Stimulated activated CD4-positive, alpha-beta T cell treated with anti-CD3 and anti-CD28 coated beads, Interleukin-15, amount 100 ng/mL, for 48 hours (primary cell): Measurements from ENCODE around the gene AGBL4.

Experiments
- DNase-seq, 2 donors: peaks; one replicate each; pipeline ENCODE4 v3.0.0-alpha.2; 2020; ENCODE audit warnings: low read depth in 2 of 2

Gene AGBL4

DNA sequence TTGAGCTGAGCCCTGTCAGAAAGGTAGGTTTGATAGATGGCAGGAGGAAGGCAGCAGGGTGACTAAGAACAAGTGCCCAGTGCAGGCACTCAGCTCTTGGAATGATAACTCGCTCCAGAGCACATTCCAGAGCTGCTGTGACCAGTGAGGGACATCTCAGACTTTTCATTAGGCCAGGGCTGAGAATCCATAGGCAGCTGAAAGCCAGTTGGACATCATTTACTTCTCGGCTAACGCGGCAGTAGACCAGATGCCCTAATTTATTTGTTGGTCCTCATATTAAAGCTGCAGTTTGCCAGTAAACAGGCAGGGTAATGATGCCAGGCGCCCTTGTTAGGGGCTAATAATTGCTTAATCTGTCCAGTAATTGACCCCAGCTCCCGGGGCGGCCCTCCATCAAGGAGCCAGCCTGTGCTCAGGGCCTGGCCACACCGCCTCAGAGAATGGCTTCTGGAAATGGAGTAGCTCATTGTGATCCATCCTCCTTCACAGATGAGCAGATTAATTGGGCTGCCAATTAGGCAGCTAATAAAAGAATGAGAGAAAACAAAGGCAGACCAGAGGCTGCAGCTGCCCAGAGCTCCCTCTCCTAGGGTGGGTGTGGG is 1369.0 kb downstream of the AGBL4 start:
- no peak for DNase-seq

DNA sequence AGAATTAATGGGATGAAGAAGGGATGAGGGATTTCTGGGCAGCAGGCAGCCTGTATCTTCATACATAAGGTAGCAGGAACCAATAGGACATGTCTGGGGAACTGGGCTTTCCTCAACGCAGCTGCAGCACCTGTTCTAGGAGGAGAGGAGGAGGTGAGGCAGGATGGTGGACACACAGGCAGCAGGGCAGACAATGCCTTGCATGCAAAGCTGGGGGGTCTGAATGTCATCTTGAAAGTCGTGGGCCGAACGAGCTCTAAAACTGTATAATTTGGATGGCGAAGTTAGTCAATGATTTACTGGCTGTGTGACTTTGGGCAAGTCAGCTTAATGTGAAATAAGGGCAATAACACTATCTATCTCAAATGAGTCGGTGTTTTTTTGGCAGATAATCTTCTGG is 1371.4 kb downstream of the AGBL4 start:
- DNase-seq: no peak

GRCh38 chr1:48649880-48650279 is 1373.9 kb downstream of the AGBL4 start:
- no peak for DNase-seq

DNA sequence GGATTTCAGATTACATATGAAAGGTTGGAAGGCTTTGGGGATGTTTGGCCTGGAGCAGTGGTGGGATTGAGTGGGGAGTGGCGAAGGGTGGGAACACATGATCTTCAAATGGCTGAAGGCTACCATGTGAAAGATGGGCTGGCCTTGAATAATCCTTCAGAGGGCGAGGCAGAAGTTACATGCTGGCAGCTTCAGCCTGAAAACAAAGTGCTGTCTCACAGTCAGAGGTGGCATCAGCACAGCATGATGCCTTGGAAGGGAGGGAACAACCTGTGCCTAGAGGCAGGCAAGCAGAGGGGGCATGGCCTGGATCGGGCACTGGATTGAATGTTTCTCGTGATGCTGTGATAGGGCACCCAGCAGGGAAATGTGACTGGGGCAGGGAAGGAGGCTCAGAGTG is 1377.9 kb downstream of the AGBL4 start:
- DNase-seq: no peak

DNA sequence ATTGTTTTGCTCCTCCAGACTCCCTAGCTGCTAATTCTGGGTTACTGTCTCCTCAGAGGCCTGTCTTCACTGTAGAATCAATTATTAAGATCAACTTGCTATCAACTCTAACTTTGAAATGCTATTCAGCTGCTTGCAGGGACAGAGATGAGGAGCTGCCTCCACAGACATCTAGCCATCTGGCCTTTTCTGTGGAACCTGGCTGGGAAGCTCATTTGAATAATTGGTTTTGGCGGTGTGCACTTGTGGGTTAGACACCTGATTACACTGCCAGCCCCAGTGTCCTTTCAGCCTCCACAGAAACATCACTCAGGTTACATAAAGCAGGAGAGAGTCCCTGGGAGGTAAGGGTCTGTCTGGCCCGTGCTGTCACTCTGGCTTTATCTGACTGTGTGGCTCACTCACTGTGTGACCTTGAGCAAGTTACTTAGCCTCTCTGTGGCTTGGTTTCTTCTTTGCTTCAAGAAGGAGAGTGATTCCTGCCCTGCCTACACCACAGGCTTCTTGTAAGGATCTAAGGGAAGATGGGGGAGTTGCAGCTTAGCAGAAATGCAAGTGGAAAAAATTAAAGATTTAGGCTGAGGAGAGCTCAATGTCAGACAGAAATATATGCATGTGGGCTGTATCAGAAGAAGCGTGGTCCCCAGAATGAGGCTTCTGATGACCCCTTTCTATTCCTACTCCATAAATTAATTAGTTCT is 1378.7 kb downstream of the AGBL4 start:
- DNase-seq: no peak

DNA sequence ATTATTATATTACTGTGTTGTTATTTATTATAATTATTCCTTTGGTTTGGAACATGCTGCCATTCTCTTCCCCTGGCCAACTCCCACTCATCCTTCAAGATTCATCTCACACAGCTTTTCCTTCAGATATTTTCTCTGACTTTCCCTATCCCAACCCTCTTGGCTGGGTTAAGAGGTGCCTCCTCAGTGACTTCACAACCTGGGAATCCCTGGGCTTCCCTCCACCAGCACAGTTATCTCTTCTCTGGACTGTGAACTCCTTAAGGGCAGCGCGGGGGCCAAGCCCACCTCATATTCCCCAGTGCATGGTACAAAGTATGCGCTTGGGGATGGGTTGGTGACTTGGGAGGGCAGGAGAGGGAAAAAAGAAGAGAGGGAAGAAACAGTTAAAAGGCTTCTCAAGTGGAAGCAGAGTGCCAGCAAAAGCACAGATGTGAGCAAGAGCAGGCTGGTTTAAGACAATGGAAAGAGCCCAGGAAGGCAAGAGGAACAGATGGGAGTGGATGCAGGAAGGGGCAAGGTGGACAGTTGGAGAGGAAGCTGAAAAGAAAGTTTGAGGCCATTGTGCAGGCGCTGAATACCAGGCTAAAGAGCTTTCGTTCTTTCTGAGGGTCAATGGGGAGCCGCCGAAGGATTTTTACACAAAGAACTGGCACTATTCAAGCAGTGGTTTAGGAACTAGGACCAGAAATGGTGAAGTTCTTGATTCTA is 1379.4 kb downstream of the AGBL4 start:
- DNase-seq: no peak

DNA sequence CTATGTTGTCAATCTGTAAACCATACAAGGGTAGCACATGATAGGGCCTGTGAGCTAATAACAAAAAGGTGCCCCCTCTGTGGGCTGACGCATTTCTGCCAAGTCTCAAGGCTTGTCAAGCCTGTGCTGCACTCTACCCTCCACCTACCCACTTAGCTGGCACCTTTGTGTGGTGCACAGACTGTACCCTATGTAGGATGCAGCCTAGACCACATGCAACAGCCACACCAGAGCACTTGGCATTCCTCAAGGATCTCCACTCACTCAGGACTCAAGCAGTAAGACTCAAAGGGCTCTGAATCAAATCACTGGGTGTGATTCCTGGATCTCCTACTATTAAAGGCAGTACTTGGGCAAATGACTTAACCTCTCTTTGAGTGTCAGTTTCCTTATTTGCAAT is 1380.6 kb downstream of the AGBL4 start:
- DNase-seq: no peak

DNA sequence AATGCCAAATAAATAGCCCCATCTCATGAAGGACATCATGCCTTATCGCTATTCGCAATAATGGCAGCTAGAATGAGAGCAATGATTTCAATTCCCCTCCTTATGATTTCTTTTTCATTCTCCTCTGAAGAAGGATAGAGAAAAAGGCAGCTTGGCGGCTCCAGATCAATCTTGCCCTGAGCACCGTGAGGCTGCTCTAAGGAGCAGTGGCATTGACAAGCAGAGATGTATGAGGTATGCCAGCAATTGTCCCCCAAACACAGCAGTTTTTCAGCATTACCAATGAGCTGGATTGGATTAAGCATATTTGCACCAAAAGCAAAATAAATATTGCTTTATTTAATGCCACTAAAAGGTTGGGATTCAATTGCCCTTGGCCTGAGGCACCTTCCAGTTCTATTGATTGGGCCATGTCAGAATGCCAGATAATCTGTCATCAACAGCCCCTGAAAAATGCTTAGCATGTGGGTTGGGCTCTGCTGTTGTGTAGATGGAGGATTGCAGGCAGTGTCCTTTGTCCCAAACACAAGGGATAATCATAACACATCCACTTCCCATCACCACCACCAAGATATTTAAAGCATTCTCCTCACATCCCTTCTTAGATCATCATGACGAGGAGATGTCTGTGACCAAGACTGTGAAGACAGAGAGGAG is 1382.8 kb downstream of the AGBL4 start:
- DNase-seq: no peak

DNA sequence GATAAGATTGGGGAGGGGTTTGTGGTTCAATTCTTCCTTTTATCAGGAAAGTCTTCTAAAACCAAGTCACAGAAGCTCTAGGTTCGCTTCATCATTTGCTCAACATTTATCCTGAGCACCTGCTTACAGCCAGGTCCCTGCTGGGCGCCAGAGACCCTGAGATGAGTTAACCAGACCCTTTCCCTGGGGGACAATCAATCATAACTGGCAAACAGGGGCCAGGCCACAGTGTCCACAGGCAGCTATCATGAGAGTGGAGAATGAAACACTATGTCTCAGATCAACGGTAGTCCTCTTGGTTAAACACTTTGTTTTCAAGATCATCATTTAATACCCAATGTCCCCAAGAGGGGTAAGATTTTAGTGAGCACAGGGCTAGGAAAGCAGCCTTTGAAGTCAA is 1393.9 kb downstream of the AGBL4 start:
- DNase-seq: no peak

- no peak for DNase-seq
These were observed 1396.3 kb downstream of the AGBL4 start for GRCh38 chr1:48627486-48627885.

GRCh38 chr1:48619539-48619938 is 1404.2 kb downstream of the AGBL4 start:
- DNase-seq: no peak

DNA sequence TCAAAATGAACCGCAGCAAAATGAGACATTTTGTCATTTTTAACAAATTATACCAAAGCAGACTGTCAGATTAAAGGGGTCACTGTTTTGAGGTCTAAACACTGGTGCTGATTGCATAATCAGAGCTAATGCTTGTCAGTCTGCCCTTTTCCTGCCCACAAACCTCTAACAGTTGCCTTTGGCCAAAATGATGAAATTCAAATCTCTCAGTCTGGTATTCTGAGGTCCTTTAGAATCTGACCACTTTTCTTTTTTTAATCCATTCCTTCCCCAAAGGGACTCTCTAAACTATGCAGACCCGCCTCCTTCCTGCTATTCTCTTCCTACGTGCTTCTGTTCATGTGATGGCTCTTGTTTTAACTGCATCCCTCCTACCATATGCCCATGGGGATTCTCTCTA is 1406.5 kb downstream of the AGBL4 start:
- no peak for DNase-seq

GRCh38 chr1:48616710-48617109 is 1407.0 kb downstream of the AGBL4 start:
- DNase-seq: no peak

GRCh38 chr1:48611841-48612240 is 1411.9 kb downstream of the AGBL4 start:
- DNase-seq: no peak

GRCh38 chr1:48610628-48611542 is 1412.9 kb downstream of the AGBL4 start:
- DNase-seq: no peak

DNA sequence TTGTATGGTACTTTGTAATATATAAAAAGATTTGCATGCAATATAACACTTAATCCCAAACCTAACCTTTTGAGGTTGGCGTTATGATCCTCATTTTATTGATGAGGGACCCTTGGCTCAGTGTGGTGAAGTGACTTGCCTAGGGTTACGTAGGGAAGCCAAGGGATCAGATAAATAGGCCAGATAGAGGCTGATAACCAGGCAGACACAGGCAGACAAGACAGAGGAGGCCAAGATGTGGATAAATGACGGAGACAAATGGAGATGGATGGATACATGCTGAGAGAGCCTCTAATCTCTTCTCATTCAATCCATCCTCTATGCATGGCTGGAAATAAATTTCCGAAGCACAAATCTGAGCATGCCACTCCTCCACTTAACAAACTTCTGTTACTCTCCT is 1414.9 kb downstream of the AGBL4 start:
- DNase-seq: no peak

- DNase-seq: no peak
These were observed 1420.5 kb downstream of the AGBL4 start for GRCh38 chr1:48603222-48603621.

- no peak for DNase-seq
These were observed 1421.4 kb downstream of the AGBL4 start for GRCh38 chr1:48602349-48602748.

GRCh38 chr1:48600182-48600581 is 1423.6 kb downstream of the AGBL4 start:
- DNase-seq: no peak

GRCh38 chr1:48597663-48598062 is 1426.1 kb downstream of the AGBL4 start:
- no peak for DNase-seq

DNA sequence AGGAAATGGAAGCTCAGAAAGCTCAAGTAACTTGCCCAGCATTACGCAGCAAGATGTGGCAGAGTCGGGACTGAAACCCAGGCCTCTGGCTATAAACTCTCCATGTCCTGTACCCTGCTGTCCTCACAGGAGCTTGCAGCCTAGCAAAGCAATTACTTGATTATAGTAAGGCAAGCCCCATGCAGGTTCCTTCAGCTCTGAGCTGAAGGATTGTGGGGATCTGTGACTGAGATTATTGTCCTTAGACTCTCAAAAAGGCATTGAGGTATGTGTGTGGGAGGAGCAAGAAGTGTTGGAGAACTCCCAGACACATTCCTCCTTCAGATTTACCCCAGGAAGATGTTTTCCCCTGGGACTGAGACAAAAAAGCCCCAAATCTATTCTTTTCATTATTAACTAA is 1427.7 kb downstream of the AGBL4 start:
- no peak for DNase-seq

DNA sequence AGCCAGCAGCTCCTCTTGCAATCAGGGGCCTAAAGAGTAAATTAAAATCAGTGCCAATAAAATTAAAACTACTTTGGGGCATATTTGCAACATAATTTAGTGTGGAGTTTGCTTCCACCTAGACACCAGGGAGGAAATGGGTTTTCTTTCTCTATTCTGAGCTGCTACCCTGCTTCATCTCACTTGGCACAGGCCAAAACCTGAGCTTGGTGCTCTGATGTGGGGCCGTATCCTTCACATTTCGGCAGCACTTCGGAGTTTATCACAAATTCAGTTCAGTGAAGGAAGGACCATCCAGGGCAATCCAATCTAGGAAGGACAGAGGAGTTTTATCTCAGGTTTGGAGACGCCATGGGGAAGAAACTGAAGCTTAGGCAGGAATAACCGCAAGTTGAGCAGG is 1428.1 kb downstream of the AGBL4 start:
- no peak for DNase-seq
